ENCODE data around the gene STXBP6. TPM values are rescaled to one million over a fixed set of nuclear protein-coding genes. Genes with fewer than 3 reads are reported as not detected.

STXBP6 gene
- total RNA-seq, 4 donors from 2014 or later, result 7.1 to 16.8 (median 8.9) TPM

DNA sequence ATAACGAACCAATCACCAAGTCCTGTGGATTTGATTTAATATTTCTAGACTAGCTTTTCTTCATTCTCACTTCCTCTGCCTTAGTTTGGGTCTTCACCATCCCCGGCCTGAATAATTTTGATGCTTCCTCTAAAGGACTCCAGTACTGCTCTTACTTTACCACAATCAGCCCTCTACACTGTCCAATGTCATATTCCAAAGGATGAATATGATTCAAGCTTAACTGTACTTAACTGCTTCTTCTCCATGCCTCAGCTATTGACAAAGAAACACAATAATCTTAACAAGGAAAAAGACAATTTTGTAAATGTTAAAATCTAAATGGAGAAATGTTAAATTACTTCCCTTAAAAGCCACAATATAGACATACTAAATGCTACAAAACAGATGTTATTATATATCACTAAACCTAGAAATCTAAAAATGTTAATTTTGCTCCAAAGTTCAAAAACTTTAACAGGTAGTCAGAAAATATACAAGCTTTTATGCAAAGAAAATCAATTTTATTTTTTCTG is 70.2 kb downstream of the STXBP6 start:
- TF ChIP-seq EP300 (IDR thresholded peaks at IDR 0.05; ENCODE audit: low read depth) (no peak), POLR2A (IDR thresholded peaks at IDR 0.05) (no peak), POLR2AphosphoS5 (IDR thresholded peaks at IDR 0.05) (no peak)
- TF ChIP-seq, protein P1, sequence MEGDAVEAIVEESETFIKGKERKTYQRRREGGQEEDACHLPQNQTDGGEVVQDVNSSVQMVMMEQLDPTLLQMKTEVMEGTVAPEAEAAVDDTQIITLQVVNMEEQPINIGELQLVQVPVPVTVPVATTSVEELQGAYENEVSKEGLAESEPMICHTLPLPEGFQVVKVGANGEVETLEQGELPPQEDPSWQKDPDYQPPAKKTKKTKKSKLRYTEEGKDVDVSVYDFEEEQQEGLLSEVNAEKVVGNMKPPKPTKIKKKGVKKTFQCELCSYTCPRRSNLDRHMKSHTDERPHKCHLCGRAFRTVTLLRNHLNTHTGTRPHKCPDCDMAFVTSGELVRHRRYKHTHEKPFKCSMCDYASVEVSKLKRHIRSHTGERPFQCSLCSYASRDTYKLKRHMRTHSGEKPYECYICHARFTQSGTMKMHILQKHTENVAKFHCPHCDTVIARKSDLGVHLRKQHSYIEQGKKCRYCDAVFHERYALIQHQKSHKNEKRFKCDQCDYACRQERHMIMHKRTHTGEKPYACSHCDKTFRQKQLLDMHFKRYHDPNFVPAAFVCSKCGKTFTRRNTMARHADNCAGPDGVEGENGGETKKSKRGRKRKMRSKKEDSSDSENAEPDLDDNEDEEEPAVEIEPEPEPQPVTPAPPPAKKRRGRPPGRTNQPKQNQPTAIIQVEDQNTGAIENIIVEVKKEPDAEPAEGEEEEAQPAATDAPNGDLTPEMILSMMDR (IDR thresholded peaks at IDR 0.05), result no peak
- in situ Hi-C loops (cut with MboI; ENCODE audit: low pct_ligation_motif_present in 1 of 4, low pct_unique_long_range_greater_than_20kb in 1 of 4, low sequenced_read_pairs in 3 of 4), result no loop called here
- H3K27ac ChIP-seq, result peak overlapping the region in 1 of 4 donors; percentile 14

DNA sequence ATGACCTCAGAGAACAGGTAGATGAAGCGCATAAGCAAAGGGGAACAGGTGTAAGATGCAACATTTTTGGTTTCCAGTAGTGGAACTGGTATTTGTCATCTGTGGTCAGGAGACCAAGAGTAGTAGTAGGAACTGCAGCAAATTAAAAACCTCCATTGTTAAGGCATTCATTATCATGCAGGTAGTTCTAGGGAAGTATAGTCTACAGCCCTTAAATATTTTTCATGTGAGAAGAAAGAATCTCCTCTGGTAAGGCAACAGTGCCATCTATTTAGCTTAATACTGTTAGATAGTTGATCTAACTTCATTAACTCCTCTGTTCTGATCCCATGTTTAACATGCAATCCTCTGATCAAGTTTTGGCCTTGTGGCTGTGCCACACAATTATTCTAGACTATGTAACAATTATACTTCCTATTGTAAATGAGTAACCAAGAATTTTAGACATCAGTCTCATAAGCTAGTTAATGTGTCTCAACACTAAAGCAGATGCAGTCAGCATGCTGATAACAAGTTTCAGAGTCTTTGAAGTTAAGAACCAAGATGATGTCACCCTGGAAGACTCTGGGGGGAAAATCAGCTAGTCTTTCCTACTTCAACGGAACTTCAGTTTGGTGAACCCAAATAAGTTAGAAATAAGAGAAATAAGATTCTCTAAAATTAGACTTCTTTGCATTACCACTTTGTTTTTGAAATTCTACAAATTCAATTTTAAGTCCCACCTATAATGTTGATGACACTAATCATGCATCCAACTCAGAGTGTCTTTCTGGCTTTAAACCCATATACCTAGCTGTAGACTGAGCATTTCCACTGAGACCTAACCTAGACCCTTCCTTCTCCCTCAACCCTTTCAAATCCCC is 70.9 kb downstream of the STXBP6 start:
- in situ Hi-C loops (cut with MboI; ENCODE audit: low pct_ligation_motif_present in 1 of 4, low pct_unique_long_range_greater_than_20kb in 1 of 4, low sequenced_read_pairs in 3 of 4), result no loop called here
- Histone ChIP-seq H3K27me3 (no peaks in the 10 kb centered on the region), H3K27ac (peak overlapping the region in 1 of 4 donors; percentile 30), H3K9me3 (no peaks in the 10 kb centered on the region), H3K4me3 (no peak overlapping the region), H3K36me3 (no peaks in the 10 kb centered on the region), H3K4me1 (peaks cover 0 to 44% (median 29%) of the 10 kb centered on the region in 4 donors)
- TF ChIP-seq POLR2AphosphoS5 (IDR thresholded peaks at IDR 0.05) (no peak), EP300 (IDR thresholded peaks at IDR 0.05; ENCODE audit: low read depth) (no peak), POLR2A (IDR thresholded peaks at IDR 0.05) (no peak)
- TF ChIP-seq, protein P1 (IDR thresholded peaks at IDR 0.05), result no peak
- 60 to 64% methylated on average over 2 of the region's 2 CpGs for WGBS, 2 donors (ENCODE audit: low coverage in 1 of 2)
- DNase-seq, result no peak
- intact Hi-C loops (cut with DNase I; ENCODE audit: low total_unique reads), result no loop called here

More for the DNA sequence above, 70.2 kb downstream of the STXBP6 start:
- H3K4me3 ChIP-seq, result no peak overlapping the region
- H3K36me3 ChIP-seq, result no peaks in the 10 kb centered on the region
- 49 to 59% methylated on average over 2 of the region's 2 CpGs for WGBS, 2 donors (ENCODE audit: low coverage in 1 of 2)
- no peaks in the 10 kb centered on the region for H3K27me3 ChIP-seq
- DNase-seq, result no peak
- no peaks in the 10 kb centered on the region for H3K9me3 ChIP-seq
- peaks cover 3 to 51% (median 34%) of the 10 kb centered on the region in 4 donors for H3K4me1 ChIP-seq
- intact Hi-C loops (cut with DNase I; ENCODE audit: low total_unique reads), result no loop called here

DNA sequence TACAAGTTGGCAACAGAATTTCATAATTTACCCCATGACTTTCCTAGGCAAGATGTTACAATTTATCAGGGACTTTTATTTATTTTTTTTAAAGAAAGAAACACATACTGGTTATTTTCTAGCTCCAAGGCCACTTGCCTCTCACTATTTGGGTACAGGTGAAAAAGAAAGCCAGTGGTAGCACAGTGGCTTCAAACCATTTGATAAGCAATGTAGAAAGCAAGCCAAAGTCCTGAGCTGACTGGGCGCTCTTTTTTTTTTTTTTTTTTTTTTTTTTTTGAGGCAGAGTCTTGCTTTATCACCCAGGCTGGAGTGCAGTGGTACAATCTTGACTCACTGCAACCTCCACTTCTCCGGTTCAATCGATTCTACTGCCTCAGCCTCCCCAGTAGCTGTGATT is 73.3 kb downstream of the STXBP6 start:
- in situ Hi-C loops (cut with MboI; ENCODE audit: low pct_ligation_motif_present in 1 of 4, low pct_unique_long_range_greater_than_20kb in 1 of 4, low sequenced_read_pairs in 3 of 4) (no loop called here), intact Hi-C loops (cut with DNase I; ENCODE audit: low total_unique reads) (no loop called here)
- H3K9me3 ChIP-seq, result no peaks in the 10 kb centered on the region
- H3K27ac ChIP-seq, result no peak overlapping the region
- no peaks in the 10 kb centered on the region for H3K27me3 ChIP-seq
- no peak for TF ChIP-seq EP300 (IDR thresholded peaks at IDR 0.05; ENCODE audit: low read depth)
- no peak for TF ChIP-seq POLR2AphosphoS5 (IDR thresholded peaks at IDR 0.05)
- no peak for TF ChIP-seq POLR2A (IDR thresholded peaks at IDR 0.05)
- TF ChIP-seq, protein P1 (IDR thresholded peaks at IDR 0.05), result no peak
- H3K36me3 ChIP-seq, result no peaks in the 10 kb centered on the region
- WGBS, 2 donors (ENCODE audit: low coverage in 1 of 2), result 88% methylated on average over 3 of the region's 3 CpGs; no CpG with 5 or more reads in 1 of the 2 donors
- H3K4me1 ChIP-seq, result peaks cover 0 to 23% (median 19%) of the 10 kb centered on the region in 4 donors
- no peak overlapping the region for H3K4me3 ChIP-seq
- no peak for DNase-seq

DNA sequence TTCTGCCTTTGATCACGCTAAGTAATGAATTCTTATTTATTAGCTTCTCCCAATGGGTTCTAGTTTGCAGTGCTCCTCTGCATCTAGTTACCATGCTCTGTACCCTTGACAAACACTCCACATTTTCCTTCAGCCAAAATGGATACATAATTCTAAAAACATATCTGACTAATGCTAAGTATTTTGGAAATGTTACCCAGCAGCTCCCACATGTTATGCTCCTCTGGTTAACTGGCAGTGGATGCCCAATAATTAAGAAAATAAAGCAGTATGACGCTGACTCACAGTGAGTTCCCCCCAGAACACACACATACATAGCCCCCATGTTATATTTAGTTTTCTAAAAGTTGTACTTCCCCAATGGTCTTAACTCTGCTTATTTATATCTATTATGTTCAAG is 74.6 kb downstream of the STXBP6 start:
- 78 to 83% methylated on average over 2 of the region's 2 CpGs for WGBS, 2 donors (ENCODE audit: low coverage in 1 of 2)
- H3K4me1 ChIP-seq, result peaks cover 0 to 15% (median 12%) of the 10 kb centered on the region in 4 donors
- no peaks in the 10 kb centered on the region for H3K36me3 ChIP-seq
- in situ Hi-C loops (cut with MboI; ENCODE audit: low pct_ligation_motif_present in 1 of 4, low pct_unique_long_range_greater_than_20kb in 1 of 4, low sequenced_read_pairs in 3 of 4), result no loop called here
- no peak overlapping the region for H3K27ac ChIP-seq
- no peak overlapping the region for H3K4me3 ChIP-seq
- DNase-seq, result no peak
- H3K9me3 ChIP-seq, result no peaks in the 10 kb centered on the region
- no peaks in the 10 kb centered on the region for H3K27me3 ChIP-seq
- TF ChIP-seq, protein P1 (IDR thresholded peaks at IDR 0.05), result no peak
- no peak for TF ChIP-seq POLR2A (IDR thresholded peaks at IDR 0.05)
- no peak for TF ChIP-seq POLR2AphosphoS5 (IDR thresholded peaks at IDR 0.05)
- TF ChIP-seq EP300 (IDR thresholded peaks at IDR 0.05; ENCODE audit: low read depth), result no peak
- intact Hi-C loops (cut with DNase I; ENCODE audit: low total_unique reads), result no loop called here
